GM23248 (cell line): ENCODE data around the gene NOXA1. TPM values are rescaled to one million over a fixed set of nuclear protein-coding genes. Genes with fewer than 3 reads are reported as not detected.

ENCODE experiments used
- DNase-seq: peaks from one replicate; pipeline ENCODE4 v3.0.0-alpha.2; 2015
- H2AFZ ChIP-seq: fragments of 200-600 bp; sonication (generic); 2 replicates; pipeline ENCODE4 v1.6.1; 2016; ENCODE audit warnings: antibody characterized with exemption
- H3F3A ChIP-seq: fragments of 200-600 bp; sonication (generic); 2 replicates; pipeline ENCODE4 v1.6.1; 2016; ENCODE audit warnings: mild to moderate bottlenecking, antibody characterized with exemption, mixed run types; ENCODE audit not compliant: insufficient read depth
- H3K27ac ChIP-seq: fragments of 200-600 bp; sonication (generic); 2 replicates; pipeline ENCODE4 v1.5.1; 2016; ENCODE audit warnings: mild to moderate bottlenecking
- H3K27me3 ChIP-seq: fragments of 200-600 bp; sonication (generic); replicated peaks from 2 replicates; pipeline ENCODE4 v1.6.1; 2016; ENCODE audit warnings: mild to moderate bottlenecking; ENCODE audit not compliant: insufficient read depth
- H3K36me3 ChIP-seq: fragments of 200-600 bp; sonication (generic); 2 replicates; pipeline ENCODE4 v1.6.1; 2016; ENCODE audit warnings: low read depth, mild to moderate bottlenecking
- H3K4me1 ChIP-seq: fragments of 200-600 bp; sonication (generic); 2 replicates; pipeline ENCODE4 v1.6.1; 2016; ENCODE audit warnings: mild to moderate bottlenecking; ENCODE audit not compliant: insufficient read depth
- H3K4me2 ChIP-seq: fragments of 200-600 bp; sonication (generic); one replicate; pipeline ENCODE4 v1.6.1; 2016; ENCODE audit warnings: mild to moderate bottlenecking; ENCODE audit not compliant: unreplicated experiment
- H3K4me3 ChIP-seq: fragments of 200-600 bp; sonication (generic); 2 replicates; pipeline ENCODE4 v1.5.1; 2016; ENCODE audit warnings: mild to moderate bottlenecking
- H3K79me2 ChIP-seq: fragments of 200-600 bp; sonication (generic); 2 replicates; pipeline ENCODE4 v1.6.1; 2016; ENCODE audit warnings: mild to moderate bottlenecking; ENCODE audit not compliant: insufficient read depth
- H3K9ac ChIP-seq: fragments of 200-600 bp; sonication (generic); 2 replicates; pipeline ENCODE4 v1.6.1; 2016; ENCODE audit warnings: mild to moderate bottlenecking
- H3K9me2 ChIP-seq: fragments of 200-600 bp; sonication (generic); 2 replicates; pipeline ENCODE4 v1.6.1; 2016; ENCODE audit warnings: mixed run types, mild to moderate bottlenecking, moderate library complexity; ENCODE audit not compliant: insufficient read depth
- H3K9me3 ChIP-seq: fragments of 200-600 bp; sonication (generic); one replicate; pipeline ENCODE4 v1.6.1; 2017; ENCODE audit warnings: low read depth
- H4K20me1 ChIP-seq: fragments of 200-600 bp; sonication (generic); 2 replicates; pipeline ENCODE4 v1.6.0; 2016; ENCODE audit not compliant: insufficient read depth
- EZH2 ChIP-seq: fragments of 200-600 bp; sonication (generic); IDR thresholded peaks from 2 replicates; pipeline ENCODE4 v1.6.1; 2018; ENCODE audit warnings: antibody characterized with exemption, mild to moderate bottlenecking; ENCODE audit not compliant: insufficient read depth, poor library complexity, severe bottlenecking
- EZH2phosphoT487 ChIP-seq: fragments of 200-600 bp; sonication (generic); IDR thresholded peaks from 2 replicates; pipeline ENCODE4 v1.6.1; 2018; ENCODE audit warnings: antibody characterized with exemption, moderate library complexity, mild to moderate bottlenecking, low read depth; ENCODE audit not compliant: insufficient read depth
- WGBS, 2 experiments: methylation state at CpG; one replicate each; pipeline ENCODE4 v1.1.6; 2015 to 2017; ENCODE audit warnings: low lambda C conversion rate in 2 of 2, low coverage in 1 of 2; ENCODE audit errors: missing lambda C conversion rate in 2 of 2; 5-methylcytosine and 5-hydroxymethylcytosine counted together
- in situ Hi-C: fragments of 300-500 bp; cut with MboI; formaldehyde crosslinking; loops from 2 replicates; pipeline ENCODE4 v1.15.0; 2020
- polyA plus RNA-seq: library from polyadenylated mRNA; unstranded; fragments of >200 nt; fragmentation: Nextera tagmentation; extraction: Ambion mirVana; gene quantifications from 2 replicates; pipeline ENCODE4 v1.2.1, GENCODE V29; 2016
- total RNA-seq: library from RNA; depleted of rRNA; stranded (reverse); fragments of >200 nt; shearing (Covaris generic); gene quantifications from 2 replicates; pipeline ENCODE4 v1.2.3, GENCODE V29; 2014

NOXA1 gene
- total and polyA plus RNA-seq, 2 experiments from 2014 or later = 0.32 to 0.39 TPM

DNA sequence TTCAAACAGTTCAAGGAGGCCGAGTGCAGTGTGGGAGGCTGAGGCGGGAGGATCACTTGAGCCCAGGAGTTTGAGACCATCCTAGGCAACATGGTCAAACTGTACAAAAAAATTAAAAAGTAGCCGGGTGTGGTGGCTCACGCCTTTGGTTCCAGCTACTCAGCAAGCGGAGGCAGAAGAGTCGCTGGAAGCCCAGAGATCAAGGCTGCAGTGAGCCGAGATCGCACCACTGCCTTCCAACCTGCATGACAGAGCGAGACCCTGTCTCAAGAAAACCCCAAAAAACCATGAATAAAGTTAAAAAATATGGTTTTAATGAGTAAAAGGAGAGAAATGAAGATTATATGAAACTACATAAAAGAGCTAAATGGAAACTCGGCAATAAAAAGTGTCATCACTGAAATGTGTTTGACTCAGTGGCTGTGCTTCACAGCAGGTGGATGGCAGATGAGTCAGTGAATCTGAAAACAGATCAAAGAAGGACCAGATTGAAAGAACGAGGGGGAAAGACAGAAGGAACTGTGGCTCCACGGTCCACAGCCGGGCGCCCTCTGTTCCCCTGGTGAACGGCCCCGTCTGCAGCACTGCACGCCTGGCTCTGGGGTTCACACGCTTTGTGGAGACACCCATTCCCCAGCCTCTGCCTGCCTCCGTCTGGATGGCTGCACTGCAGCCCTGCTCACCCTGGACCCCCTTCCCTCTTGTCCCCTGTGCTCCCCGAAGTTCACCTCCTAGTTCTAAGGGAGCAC, 25.3 kb upstream of the NOXA1 start:
- H3K27me3 ChIP-seq = no peaks in the 10 kb centered on the region
- DNase-seq = no peak
- no peak overlapping the region for H3K4me2 ChIP-seq
- H2AFZ ChIP-seq = no peak overlapping the region
- H3K4me3 ChIP-seq = no peak overlapping the region
- 81 to 85% methylated on average over 20 of the region's 20 CpGs for WGBS, 2 experiments
- no peaks in the 10 kb centered on the region for H3K79me2 ChIP-seq
- no peaks in the 10 kb centered on the region for H3K4me1 ChIP-seq
- H3K9me3 ChIP-seq = no peaks in the 10 kb centered on the region
- H3K27ac ChIP-seq = no peak overlapping the region
- in situ Hi-C loops = no loop called here
- TF ChIP-seq EZH2 (no peak), EZH2phosphoT487 (no peak)
- no peaks in the 10 kb centered on the region for H3K36me3 ChIP-seq
- no peaks in the 10 kb centered on the region for H4K20me1 ChIP-seq
- no peaks in the 10 kb centered on the region for H3F3A ChIP-seq
- H3K9ac ChIP-seq = no peak overlapping the region
- no peaks in the 10 kb centered on the region for H3K9me2 ChIP-seq

DNA sequence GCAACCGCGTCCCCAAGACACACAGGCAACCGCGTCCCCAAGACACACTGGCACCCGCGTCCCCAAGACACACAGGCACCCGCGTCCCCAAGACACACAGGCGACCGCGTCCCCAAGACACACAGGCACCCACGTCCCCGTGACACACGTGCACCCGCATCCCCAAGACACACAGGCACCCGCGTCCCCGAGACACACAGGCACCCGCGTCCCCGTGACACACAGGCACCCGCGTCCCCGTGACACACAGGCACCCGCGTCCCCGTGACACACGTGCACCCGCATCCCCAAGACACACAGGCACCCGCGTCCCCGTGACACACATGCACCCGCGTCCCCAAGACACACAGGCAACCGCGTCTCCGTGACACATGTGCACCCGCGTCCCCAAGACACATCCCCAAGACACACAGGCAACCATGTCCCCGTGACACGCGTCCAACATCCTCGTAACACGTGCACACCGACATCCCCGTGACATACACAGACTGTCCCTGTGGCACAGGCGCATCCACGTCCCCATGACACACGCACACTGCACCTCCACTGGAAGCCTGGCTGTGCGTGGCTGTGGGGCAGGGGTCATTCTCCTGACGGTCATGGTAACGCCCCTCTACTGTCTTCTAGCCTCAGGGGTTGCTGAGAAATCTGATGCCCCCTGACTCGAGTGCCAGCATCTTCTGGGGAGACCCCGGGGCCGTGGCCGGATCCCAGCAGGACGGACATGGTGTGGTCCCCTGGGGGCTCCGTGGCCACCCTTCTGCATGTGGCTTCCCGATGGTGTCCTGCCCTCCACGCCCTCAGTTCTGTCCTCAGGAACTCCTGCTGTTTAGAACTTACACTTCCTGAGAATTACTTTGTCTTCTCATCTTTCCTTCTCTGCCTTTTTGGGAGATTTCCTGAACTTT, 24.4 kb upstream of the NOXA1 start:
- no peak overlapping the region for H3K4me2 ChIP-seq
- in situ Hi-C loops = no loop called here

GRCh38 chr9:137402746-137403145, 20.4 kb upstream of the NOXA1 start:
- no peaks in the 10 kb centered on the region for H3K36me3 ChIP-seq
- H3K79me2 ChIP-seq = no peaks in the 10 kb centered on the region
- H3K27ac ChIP-seq = no peak overlapping the region
- no peak for TF ChIP-seq EZH2
- no peak for TF ChIP-seq EZH2phosphoT487
- no peak overlapping the region for H3K4me3 ChIP-seq
- H3K9me2 ChIP-seq = no peaks in the 10 kb centered on the region
- WGBS, 2 experiments = 90 to 93% methylated on average over 11 of the region's 11 CpGs
- H3K27me3 ChIP-seq = no peaks in the 10 kb centered on the region
- H3K9me3 ChIP-seq = no peaks in the 10 kb centered on the region
- H3K4me2 ChIP-seq = no peak overlapping the region
- H3F3A ChIP-seq = no peaks in the 10 kb centered on the region
- no peak for DNase-seq
- in situ Hi-C loops = loop anchor here (10.0 to 25.0 kb wide), 2 partner anchors 108 to 290 kb away; partner anchors contain the start of gene DPP7
- H2AFZ ChIP-seq = no peak overlapping the region
- no peaks in the 10 kb centered on the region for H4K20me1 ChIP-seq
- no peak overlapping the region for H3K9ac ChIP-seq
- 0 out of 2 replicates have a peak, but pooled peaks cover 3% of the 10 kb centered on the region for H3K4me1 ChIP-seq

More for the DNA sequence above, 24.4 kb upstream of the NOXA1 start:
- no peak overlapping the region for H3K4me3 ChIP-seq
- no peaks in the 10 kb centered on the region for H3K27me3 ChIP-seq
- no peaks in the 10 kb centered on the region for H3K4me1 ChIP-seq
- TF ChIP-seq EZH2 (no peak), EZH2phosphoT487 (no peak)
- H3F3A ChIP-seq = no peaks in the 10 kb centered on the region
- no peaks in the 10 kb centered on the region for H3K9me3 ChIP-seq
- H3K79me2 ChIP-seq = no peaks in the 10 kb centered on the region
- H3K36me3 ChIP-seq = no peaks in the 10 kb centered on the region
- no peak overlapping the region for H3K27ac ChIP-seq
- no peaks in the 10 kb centered on the region for H3K9me2 ChIP-seq
- WGBS, 2 experiments = 88 to 91% methylated on average over 29 to 60 of the region's 60 CpGs
- no peak overlapping the region for H2AFZ ChIP-seq
- DNase-seq = no peak
- no peaks in the 10 kb centered on the region for H4K20me1 ChIP-seq
- no peak overlapping the region for H3K9ac ChIP-seq

GRCh38 chr9:137403269-137403668, 19.9 kb upstream of the NOXA1 start:
- DNase-seq = no peak
- H3K4me2 ChIP-seq = no peak overlapping the region
- H3K9me3 ChIP-seq = no peaks in the 10 kb centered on the region
- 87 to 91% methylated on average over 13 to 15 of the region's 15 CpGs for WGBS, 2 experiments
- no peak for TF ChIP-seq EZH2
- no peak for TF ChIP-seq EZH2phosphoT487
- H3K27ac ChIP-seq = no peak overlapping the region
- no peaks in the 10 kb centered on the region for H3K36me3 ChIP-seq
- in situ Hi-C loops = loop anchor here (10.0 to 25.0 kb wide), 2 partner anchors 108 to 291 kb away; partner anchors contain the start of gene DPP7
- no peaks in the 10 kb centered on the region for H3K27me3 ChIP-seq
- H3F3A ChIP-seq = no peaks in the 10 kb centered on the region
- no peak overlapping the region for H3K9ac ChIP-seq
- H3K9me2 ChIP-seq = no peaks in the 10 kb centered on the region
- no peak overlapping the region for H2AFZ ChIP-seq
- 0 out of 2 replicates have a peak, but pooled peaks cover 3% of the 10 kb centered on the region for H3K4me1 ChIP-seq
- H3K79me2 ChIP-seq = no peaks in the 10 kb centered on the region
- H4K20me1 ChIP-seq = no peaks in the 10 kb centered on the region
- no peak overlapping the region for H3K4me3 ChIP-seq
